HG03159 (cell line): ENCODE measurements around the gene EEF1G.
"Not testable (repeated sequence)": the region's sequence is repeated elsewhere in the genome, so short reads cannot be mapped to it uniquely, and the experiment has no call there.

Experiments
- ATAC-seq: cut with Tn5 transposase; IDR thresholded peaks from one replicate; pipeline ENCODE4 v1.9.1; 2021; ENCODE audit warnings: mild to moderate bottlenecking, moderate library complexity; ENCODE audit not compliant: unreplicated experiment

The EEF1G gene

GRCh38 chr11:62603776-62604299 lies 30.1 kb upstream of the EEF1G start:
- ATAC-seq, result no peak

GRCh38 chr11:62603072-62603408 lies 29.3 kb upstream of the EEF1G start:
- ATAC-seq, result no peak

- no peak for ATAC-seq
Measured at GRCh38 chr11:62602141-62603071, 28.7 kb upstream of the EEF1G start.

GRCh38 chr11:62601372-62602140 lies 27.9 kb upstream of the EEF1G start, which contains the start of gene MTA2:
TSS of gene MTA2 (minus strand) at chr11:62601865. CDS start at chr11:62601450, 415 bp downstream.
- peak; percentile 75 for ATAC-seq

GRCh38 chr11:62601122-62601371 lies 27.4 kb upstream of the EEF1G start:
- peak; percentile 6 for ATAC-seq

GRCh38 chr11:62600367-62601121 lies 26.9 kb upstream of the EEF1G start:
- no peak for ATAC-seq

- no peak for ATAC-seq
Measured at GRCh38 chr11:62599901-62600300, 26.2 kb upstream of the EEF1G start.

- peak; percentile 45 for ATAC-seq
Measured at GRCh38 chr11:62599069-62599696, 25.5 kb upstream of the EEF1G start.

- no peak for ATAC-seq
Measured at GRCh38 chr11:62595124-62595523, 21.4 kb upstream of the EEF1G start.

GRCh38 chr11:62593434-62594044 lies 19.8 kb upstream of the EEF1G start:
- ATAC-seq, result no peak

GRCh38 chr11:62592989-62593421 lies 19.3 kb upstream of the EEF1G start:
- ATAC-seq, result no peak

GRCh38 chr11:62592146-62592815 lies 18.6 kb upstream of the EEF1G start:
- ATAC-seq, result no peak

- peak; percentile 86 for ATAC-seq
Measured at GRCh38 chr11:62591448-62592145, 17.9 kb upstream of the EEF1G start, which contains the start of gene TUT1. TSS of gene TUT1 (minus strand) at chr11:62591523. CDS start at chr11:62591485, 38 bp downstream.

GRCh38 chr11:62588966-62589637 lies 15.4 kb upstream of the EEF1G start:
- ATAC-seq, result no peak

GRCh38 chr11:62585356-62585755 lies 11.7 kb upstream of the EEF1G start:
- ATAC-seq, result not testable (repeated sequence)

- ATAC-seq, result not testable (repeated sequence)
Measured at GRCh38 chr11:62581735-62582134, 8.0 kb upstream of the EEF1G start.

- ATAC-seq, result no peak
Measured at GRCh38 chr11:62580959-62581715, 7.4 kb upstream of the EEF1G start.

- no peak for ATAC-seq
Measured at GRCh38 chr11:62579252-62579651, 5.6 kb upstream of the EEF1G start.
